SKM-1 (cell line): ENCODE measurements around the gene ANKRD40.
A peak's percentile ranks its signal among the peaks of the same experiment; 100 is the strongest.
"Not testable (repeated sequence)": the region's sequence is repeated elsewhere in the genome, so short reads cannot be mapped to it uniquely, and the experiment has no call there.

ENCODE experiments used
- DNase-seq: peaks from one replicate; lab custom pipeline; 2025; ENCODE audit not compliant: unreplicated experiment; lab: John Stamatoyannopoulos, UW

Gene ANKRD40

GRCh38 chr17:50686494-50687199, 21.1 kb downstream of the ANKRD40 start:
- DNase-seq, result no peak

- no peak for DNase-seq
Measured at GRCh38 chr17:50685691-50686493, 21.8 kb downstream of the ANKRD40 start.

GRCh38 chr17:50685334-50685665, 22.4 kb downstream of the ANKRD40 start:
- DNase-seq, result no peak

DNA sequence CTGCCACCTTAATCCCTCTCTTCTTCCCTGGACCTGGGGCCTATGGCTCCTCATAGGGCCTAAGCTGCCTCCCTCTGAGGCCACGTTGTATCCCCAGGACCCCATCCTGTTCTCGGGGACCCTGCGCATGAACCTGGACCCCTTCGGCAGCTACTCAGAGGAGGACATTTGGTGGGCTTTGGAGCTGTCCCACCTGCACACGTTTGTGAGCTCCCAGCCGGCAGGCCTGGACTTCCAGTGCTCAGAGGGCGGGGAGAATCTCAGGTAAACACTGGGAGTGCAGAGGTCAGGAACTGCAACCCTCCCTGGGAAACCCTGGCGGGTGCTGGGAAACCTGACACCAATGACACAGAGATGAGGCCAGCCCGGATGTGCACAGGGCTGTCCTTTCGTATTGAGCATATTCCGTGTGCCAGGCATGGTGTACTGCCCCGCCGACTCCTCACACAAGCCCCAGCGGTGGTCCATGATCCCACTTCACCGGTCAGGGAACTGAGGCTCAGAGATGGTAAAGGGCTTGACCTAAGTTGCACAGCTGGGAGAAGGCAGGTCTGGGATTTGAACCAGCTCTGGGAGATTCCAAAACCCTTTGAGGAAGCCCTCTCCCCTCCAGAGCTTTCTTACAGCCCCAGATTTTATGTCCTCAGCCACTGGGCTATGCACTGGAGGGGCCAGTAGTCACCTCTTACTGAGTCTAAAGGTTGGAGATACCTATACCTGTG, 22.9 kb downstream of the ANKRD40 start:
- DNase-seq, result no peak

DNA sequence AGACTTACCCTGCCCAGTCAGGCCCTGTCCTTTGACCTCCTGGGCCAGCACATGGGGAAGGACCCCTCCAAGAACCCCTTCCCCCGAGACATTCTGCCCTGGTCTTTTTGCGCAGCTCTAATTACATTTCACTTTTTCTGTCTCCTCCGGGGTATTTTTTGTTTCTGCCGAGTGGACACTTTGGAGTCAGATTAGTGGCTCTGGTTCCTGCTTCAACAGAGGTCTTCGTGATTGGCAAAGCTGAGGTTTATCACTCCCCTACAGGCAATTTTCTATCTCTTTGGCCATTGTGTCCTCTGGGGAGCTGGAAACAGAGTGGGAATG, 23.5 kb downstream of the ANKRD40 start:
- no peak for DNase-seq

- DNase-seq, result no peak
Measured at GRCh38 chr17:50683434-50684287, 24.1 kb downstream of the ANKRD40 start.

DNA sequence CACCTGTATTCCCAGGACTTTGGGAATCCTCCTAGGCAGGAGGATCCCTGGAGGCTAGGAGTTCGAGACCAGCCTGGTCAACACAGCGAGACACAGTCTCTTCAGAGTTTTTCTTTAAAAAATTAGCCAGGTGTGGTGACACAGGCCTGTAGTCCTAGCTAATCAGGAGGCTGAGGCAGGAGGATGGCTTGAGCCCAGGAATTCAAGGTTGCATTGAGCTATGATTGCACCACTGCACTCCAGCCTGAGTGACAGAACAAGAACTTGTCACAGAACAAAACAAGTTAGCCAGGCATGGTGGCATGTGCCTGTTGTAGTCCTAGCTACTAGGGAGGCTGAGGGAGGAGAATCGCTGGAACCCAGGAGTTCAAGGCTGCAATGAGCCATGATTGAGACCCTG, 24.8 kb downstream of the ANKRD40 start:
- DNase-seq, result no peak

DNA sequence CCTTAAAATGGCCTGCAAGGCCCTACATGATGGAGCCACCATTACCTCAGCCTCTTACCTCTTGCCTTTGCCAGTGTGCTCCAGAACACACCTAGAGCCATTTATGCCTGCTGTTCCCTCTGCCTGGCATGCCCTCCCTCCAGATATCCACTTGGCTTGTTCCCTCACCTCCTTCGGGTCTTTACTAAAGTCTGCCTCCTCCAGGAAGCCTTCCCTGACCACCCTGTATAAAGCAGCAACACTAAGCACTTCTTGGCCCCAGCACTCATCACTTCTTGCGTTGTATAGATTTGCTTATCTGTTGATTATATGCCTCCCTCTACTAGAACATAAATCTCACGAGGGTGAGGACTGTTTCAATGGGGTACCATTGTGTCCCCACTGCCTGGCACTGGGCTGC, 25.3 kb downstream of the ANKRD40 start:
- no peak for DNase-seq

- DNase-seq, result peak; percentile 55
Measured at GRCh38 chr17:50681263-50682200, 26.2 kb downstream of the ANKRD40 start.

DNA sequence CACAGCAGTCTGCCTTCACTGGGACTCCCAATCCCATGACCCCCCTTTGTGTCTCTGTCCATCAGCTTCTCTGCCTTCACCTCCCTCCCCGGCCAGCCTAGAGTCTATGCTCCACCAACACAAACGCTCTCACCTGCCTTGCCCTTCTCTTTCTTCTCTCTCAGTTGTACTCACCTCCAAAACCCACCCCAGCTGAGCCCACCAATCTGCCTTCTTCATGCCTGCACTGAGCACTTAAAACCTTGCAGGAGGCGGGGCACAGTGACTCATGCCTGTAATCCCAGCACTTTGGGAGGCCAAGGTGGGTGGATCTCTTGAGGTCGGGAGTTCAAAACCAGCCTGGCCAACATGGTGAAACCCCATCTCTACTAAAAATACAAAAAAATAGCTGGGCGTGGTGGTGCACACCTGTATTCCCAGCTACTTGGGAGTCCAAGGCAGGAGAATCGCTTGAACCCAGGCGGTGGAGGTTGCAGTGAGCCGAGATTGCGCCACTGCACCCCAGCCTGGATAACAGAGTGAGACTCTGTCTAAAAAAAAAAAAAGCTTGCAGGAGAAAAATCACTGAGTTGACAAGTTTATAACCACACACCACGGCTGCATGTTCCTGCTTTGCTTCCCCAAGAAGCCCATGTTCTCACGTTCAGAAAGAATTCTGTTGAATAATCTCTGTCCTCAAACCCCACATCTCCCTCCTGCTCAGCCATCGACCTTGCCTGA, 27.0 kb downstream of the ANKRD40 start:
- DNase-seq, result not testable (repeated sequence)

- DNase-seq, result no peak
Measured at GRCh38 chr17:50680126-50680525, 27.6 kb downstream of the ANKRD40 start.

GRCh38 chr17:50679008-50679544, 28.6 kb downstream of the ANKRD40 start:
- DNase-seq, result no peak

- no peak for DNase-seq
Measured at GRCh38 chr17:50677851-50678375, 29.8 kb downstream of the ANKRD40 start.

DNA sequence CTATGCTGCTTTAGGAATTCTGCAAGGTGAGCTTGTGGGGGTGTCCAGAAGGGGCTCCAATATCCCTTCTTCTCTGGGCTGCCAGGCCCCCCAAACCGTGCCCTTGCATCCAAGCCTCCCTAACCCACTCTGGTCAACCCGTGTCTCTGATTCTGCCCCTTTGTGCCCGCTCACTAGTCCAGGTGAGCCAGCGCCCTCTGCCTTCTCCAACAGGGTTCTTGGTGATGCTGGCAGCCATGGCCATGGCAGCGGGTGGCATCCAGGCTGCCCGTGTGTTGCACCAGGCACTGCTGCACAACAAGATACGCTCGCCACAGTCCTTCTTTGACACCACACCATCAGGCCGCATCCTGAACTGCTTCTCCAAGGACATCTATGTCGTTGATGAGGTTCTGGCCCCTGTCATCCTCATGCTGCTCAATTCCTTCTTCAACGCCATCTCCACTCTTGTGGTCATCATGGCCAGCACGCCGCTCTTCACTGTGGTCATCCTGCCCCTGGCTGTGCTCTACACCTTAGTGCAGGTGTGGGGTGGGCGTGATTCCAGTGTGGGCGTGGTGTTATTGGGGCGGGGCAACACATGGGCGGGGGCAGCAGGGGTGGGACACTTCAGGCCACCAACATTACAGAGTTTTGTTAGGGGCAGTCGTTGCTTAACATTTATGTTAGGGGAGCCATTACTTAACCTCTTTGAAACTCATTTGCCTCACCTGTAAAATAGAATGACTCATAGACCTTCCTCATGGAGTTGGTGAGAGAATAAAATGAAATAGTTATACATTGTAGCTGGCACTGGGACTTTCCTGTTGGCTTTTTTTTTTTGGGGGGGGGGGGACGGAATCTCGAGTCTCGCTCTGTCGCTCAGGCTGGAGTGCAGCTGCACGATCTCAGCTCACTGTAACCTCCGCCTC, 31.4 kb downstream of the ANKRD40 start:
- no peak for DNase-seq

DNA sequence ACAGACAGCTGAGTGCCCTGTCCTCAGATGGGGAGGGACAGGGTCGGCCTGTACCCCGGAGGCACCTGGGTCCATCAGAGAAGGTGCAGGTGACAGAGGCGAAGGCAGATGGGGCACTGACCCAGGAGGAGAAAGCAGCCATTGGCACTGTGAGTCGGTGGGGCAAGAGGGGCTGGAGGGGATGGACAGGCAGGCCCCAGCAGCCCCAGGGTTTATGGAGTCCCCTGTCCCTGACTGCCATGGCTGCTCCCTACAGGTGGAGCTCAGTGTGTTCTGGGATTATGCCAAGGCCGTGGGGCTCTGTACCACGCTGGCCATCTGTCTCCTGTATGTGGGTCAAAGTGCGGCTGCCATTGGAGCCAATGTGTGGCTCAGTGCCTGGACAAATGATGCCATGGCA, 32.1 kb downstream of the ANKRD40 start:
- no peak for DNase-seq

- no peak for DNase-seq
Measured at GRCh38 chr17:50675190-50675589, 32.5 kb downstream of the ANKRD40 start.

DNA sequence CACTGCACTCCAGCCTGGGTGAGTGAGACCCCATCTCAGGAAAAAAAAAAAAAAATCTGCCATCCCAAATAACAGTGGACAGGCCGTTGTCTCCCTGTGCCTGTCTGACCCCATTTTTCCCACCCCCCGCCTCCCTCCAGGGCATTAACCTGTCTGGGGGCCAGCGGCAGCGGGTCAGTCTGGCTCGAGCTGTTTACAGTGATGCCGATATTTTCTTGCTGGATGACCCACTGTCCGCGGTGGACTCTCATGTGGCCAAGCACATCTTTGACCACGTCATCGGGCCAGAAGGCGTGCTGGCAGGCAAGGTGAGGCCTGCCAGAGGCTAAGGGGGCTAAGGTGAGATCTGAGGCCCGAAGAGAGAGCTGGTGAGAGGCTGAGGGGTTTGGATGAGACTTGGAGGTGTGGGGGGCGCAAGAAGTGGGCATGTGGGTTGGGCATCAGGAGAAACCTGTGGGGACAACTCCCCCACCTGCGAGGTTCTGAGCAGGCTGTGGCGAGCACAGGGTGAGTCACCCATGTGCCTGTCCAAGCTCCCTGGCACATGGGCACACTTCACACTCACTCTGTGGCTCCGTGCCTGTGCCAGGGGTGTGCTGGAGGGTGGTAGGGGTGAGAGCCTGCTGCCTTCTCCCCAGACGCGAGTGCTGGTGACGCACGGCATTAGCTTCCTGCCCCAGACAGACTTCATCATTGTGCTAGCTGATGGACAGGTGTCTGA, 34.7 kb downstream of the ANKRD40 start:
- DNase-seq, result no peak
